SK-N-SH (cell line): ENCODE data around the gene RAPGEF4.

Source experiments
- CHD2 ChIP-seq: fragments of 150-350 bp; IDR thresholded peaks from 2 replicates; pipeline ENCODE4 v1.6.1; 2018; ENCODE audit warnings: low read length; ENCODE audit not compliant: partially characterized antibody
- FOXM1 ChIP-seq: IDR thresholded peaks from 2 replicates; pipeline ENCODE4 v1.4.0; 2012; ENCODE audit warnings: low read depth, mild to moderate bottlenecking
- GABPA ChIP-seq: IDR thresholded peaks from 2 replicates; pipeline ENCODE4 v1.4.0; 2012; ENCODE audit warnings: low read depth, mild to moderate bottlenecking
- TF ChIP-seq, protein P1 (sequence below): fragments of 200-600 bp; sonication (generic); IDR thresholded peaks from 2 replicates; pipeline ENCODE4 v1.6.1; 2017; ENCODE audit warnings: antibody characterized with exemption, mild to moderate bottlenecking, moderate library complexity

DNA sequence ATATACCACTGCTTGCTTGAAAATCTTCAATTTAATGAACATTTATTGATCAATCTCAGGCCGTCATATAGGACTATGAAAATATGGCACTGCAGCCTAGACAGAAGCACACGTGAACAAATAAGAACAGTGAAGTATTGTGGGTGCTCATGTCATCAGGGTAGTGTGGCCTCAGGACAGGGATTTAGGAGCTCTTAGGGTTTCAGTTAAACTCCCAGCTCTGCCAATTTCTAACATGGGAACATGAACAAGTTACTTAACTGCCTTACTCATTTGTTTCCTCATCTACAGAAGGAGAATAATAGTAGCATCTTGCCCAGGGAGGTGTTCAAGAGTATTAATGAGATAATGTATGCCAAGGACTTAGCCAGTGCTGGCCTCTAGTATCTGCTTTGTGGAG lies 194.0 kb downstream of the RAPGEF4 start:
- TF ChIP-seq, protein P1, sequence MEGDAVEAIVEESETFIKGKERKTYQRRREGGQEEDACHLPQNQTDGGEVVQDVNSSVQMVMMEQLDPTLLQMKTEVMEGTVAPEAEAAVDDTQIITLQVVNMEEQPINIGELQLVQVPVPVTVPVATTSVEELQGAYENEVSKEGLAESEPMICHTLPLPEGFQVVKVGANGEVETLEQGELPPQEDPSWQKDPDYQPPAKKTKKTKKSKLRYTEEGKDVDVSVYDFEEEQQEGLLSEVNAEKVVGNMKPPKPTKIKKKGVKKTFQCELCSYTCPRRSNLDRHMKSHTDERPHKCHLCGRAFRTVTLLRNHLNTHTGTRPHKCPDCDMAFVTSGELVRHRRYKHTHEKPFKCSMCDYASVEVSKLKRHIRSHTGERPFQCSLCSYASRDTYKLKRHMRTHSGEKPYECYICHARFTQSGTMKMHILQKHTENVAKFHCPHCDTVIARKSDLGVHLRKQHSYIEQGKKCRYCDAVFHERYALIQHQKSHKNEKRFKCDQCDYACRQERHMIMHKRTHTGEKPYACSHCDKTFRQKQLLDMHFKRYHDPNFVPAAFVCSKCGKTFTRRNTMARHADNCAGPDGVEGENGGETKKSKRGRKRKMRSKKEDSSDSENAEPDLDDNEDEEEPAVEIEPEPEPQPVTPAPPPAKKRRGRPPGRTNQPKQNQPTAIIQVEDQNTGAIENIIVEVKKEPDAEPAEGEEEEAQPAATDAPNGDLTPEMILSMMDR = no peak
- no peak for TF ChIP-seq FOXM1
- no peak for TF ChIP-seq CHD2
- TF ChIP-seq GABPA = no peak
